HG03520 (cell line): Measurements from ENCODE around the gene FEM1C.

Experiments used
- ATAC-seq: cut with Tn5 transposase; IDR thresholded peaks from one replicate; pipeline ENCODE4 v1.9.1; 2021; ENCODE audit warnings: mild to moderate bottlenecking, moderate library complexity; ENCODE audit not compliant: unreplicated experiment

The FEM1C gene

GRCh38 chr5:115524199-115524847, 20.3 kb downstream of the FEM1C start:
- no peak for ATAC-seq

GRCh38 chr5:115522832-115523403, 21.7 kb downstream of the FEM1C start:
- ATAC-seq = no peak

- no peak for ATAC-seq
Measured at GRCh38 chr5:115520191-115520590, 24.4 kb downstream of the FEM1C start.

- ATAC-seq = no peak
Measured at GRCh38 chr5:115516372-115516771, 28.2 kb downstream of the FEM1C start.

DNA sequence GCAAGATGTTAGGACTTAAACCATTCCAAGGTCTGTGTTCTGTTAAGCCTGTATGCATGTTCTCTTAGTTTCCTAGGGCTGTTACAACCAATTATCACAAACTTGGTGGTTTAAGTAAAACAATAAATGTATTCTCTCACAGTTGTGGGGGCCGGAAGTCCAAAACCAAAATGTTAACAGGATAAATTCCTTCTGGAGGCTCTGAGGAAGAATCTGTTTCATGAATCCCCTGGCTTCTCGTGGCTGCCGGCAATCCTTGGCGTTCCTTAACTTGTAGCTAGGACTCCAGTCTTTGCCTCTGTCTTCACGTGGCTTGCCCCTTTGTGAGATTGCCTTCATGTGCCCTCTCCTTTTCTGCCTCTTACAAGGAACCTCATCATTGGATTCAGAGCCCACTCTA, 30.4 kb downstream of the FEM1C start:
- no peak for ATAC-seq

DNA sequence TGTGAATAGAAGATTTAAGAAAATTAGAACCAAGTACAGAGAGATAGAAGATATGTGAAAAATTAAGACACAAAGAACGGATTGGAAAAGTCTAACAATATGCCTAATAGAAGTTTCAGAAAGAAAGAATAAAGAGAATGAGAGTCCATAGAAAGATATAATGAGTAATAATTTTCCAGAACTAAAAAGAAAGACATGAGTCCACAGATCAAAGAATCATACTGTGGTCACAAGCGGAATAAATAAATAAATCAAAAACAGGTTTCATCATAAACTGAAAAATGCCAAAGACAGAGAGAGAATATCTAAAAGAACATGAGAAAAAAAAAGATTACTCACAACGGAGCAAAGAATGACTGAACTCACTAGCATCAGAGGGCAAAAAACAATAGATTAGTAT, 32.9 kb downstream of the FEM1C start:
- ATAC-seq = no peak

- ATAC-seq = no peak
Measured at GRCh38 chr5:115510145-115510645, 34.4 kb downstream of the FEM1C start.

GRCh38 chr5:115509547-115509946, 35.0 kb downstream of the FEM1C start:
- no peak for ATAC-seq

DNA sequence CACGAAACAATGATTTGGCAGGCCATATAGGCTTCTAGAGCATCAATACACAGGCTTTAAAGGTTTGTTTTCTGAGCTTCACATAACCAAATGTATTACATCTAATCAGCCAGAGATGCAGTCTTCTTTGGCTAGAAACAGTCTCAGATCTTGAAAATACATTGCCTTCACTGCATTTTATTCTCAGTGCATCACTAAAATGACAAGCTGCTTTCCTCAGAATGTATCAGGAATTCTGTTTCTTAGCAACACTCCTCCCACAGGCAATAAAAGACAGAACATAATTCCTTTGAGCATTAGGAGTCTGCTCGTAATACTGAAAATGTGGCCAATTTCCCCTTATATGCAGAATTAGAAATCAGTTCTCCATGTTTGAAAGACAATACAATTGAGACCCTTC, 36.9 kb downstream of the FEM1C start:
- no peak for ATAC-seq

GRCh38 chr5:115503420-115503819, 41.2 kb downstream of the FEM1C start:
- ATAC-seq = no peak

DNA sequence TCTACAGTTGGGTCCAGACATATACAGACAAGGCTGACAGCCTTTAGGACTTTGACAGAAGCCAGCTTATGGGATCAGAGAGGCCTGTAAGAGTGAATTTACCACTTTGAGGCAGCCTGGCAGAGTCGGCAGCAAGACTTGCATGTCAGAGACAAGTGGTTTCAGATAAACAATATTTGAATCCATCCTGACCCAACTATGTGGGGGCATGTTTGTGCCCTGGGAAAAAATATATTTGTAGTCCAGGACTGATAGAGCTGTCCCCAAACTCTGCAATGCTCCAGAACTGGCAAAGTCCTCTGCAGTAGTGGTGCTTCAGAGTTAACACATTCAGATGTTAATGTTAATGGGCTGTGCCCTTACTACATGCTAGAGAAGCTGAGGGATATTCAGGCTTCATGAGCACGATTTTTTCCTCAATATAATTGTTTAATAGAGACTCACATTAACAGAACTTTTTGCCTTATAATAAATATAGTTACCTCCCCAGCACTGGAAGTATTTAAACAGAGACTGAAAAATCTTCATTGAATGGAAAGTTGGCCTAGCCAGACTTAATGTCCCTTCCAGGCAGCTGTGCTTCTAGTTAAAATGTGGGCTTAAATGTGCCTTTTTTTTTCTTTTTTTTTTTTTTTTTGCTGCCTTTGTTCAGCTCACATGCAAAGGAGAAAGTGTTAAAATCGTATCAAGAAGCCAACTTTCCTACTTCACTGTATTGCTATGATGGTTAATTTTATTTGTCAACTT, 42.9 kb downstream of the FEM1C start:
- ATAC-seq = no peak

DNA sequence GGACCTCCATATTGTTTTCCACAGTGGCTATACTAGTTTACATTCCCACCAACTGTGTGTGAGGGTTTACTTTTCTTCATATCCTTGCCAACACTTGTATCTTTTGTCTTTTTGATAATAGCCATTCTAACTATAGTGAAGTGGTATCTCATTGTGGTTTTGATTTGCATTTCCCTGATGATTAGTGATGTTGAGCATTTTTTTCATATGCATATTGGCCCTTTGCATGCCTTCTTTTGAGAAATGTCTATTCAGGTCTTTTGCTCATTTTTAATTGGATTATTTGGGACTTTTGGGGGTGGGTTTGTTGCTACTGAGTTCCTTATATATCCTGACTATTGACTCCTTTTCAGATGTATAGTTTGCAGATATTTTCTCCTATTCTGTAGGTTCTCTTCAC, 44.4 kb downstream of the FEM1C start:
- no peak for ATAC-seq

GRCh38 chr5:115496936-115497576, 47.5 kb downstream of the FEM1C start:
- no peak for ATAC-seq

- ATAC-seq = peak; percentile 55
Measured at GRCh38 chr5:115494570-115495289, 49.8 kb downstream of the FEM1C start.

DNA sequence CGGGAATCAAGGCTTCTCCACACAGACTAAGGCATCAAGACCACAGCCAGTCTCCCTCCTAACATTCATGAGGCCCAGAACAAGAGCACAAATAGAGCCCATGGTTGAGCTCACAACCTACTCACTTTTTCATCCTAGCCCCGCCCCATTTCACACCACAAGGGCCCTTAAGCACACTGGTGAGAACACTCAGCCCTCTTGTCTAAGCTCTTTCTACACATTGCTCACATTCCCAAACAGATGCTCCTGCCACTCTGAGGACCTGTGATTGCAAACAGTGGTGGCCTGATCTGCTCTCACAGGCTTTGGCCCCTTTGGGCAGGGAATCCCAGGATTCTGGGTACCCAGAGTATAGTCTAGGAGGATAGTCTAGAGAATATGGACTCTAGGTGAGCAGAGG, 54.0 kb downstream of the FEM1C start:
- no peak for ATAC-seq

DNA sequence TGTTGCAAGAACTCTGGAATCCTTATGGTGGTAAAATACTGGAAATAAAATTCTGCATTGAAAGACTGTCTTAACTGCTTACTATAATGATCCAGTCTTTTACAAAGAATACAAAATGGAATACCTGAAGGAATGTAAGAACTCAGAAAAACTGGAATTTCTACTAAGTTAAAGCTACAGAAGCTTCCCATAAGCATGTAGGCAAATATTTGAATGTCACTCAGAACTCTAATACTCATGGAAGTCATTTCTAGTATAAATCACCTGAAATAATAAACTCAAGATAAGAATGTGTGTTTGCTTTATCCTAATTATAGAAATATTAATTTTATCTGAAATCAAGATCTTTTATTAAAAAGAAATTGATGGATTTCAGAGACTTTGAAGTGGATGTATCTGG, 54.8 kb downstream of the FEM1C start:
- no peak for ATAC-seq

DNA sequence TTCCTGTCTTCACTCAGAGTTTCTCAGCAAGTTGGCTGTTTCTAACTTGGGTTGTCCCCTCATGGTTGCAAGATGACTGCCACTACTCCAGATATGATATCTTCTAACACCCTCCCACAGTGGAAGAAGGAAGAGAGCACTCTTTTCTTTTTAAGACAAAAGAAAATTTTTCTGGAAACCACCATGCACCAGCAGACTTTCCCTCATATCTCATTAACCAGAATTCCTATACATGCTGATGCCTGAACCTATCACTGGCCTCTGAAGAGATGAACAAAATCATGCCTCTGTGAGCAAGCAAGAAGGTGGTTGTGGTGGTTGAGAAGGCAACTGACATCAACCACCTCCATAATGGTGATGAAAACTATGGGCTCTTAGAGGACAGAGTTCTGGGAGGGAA, 56.8 kb downstream of the FEM1C start:
- peak; percentile 35 for ATAC-seq

- ATAC-seq = no peak
Measured at GRCh38 chr5:115487168-115487567, 57.4 kb downstream of the FEM1C start.

GRCh38 chr5:115486728-115487127, 57.8 kb downstream of the FEM1C start:
- no peak for ATAC-seq

GRCh38 chr5:115484368-115484767, 60.2 kb downstream of the FEM1C start:
- no peak for ATAC-seq

- no peak for ATAC-seq
Measured at GRCh38 chr5:115480900-115481299, 63.7 kb downstream of the FEM1C start.
